Uterus (tissue), 2 donors: Measurements from ENCODE around the gene ITGB1.

ENCODE experiments used
- POLR2A ChIP-seq, 2 donors: fragments of 450-650 bp; IDR thresholded peaks; one replicate each; pipeline ENCODE4 v1.6.1; 2016; ENCODE audit warnings: antibody characterized with exemption in 2 of 2, mild to moderate bottlenecking in 1 of 2, moderate library complexity in 1 of 2
- TF ChIP-seq, protein P1 (sequence below), 4 experiments: fragments of 200-600 bp in 2 of 4; fragments of 450-650 bp in 2 of 4; sonication (generic) in 2 of 4; IDR thresholded peaks; one replicate each; pipeline ENCODE4 v1.5.1; 2016 to 2019; ENCODE audit warnings: antibody characterized with exemption in 4 of 4, mild to moderate bottlenecking in 2 of 4, moderate library complexity in 1 of 4

DNA sequence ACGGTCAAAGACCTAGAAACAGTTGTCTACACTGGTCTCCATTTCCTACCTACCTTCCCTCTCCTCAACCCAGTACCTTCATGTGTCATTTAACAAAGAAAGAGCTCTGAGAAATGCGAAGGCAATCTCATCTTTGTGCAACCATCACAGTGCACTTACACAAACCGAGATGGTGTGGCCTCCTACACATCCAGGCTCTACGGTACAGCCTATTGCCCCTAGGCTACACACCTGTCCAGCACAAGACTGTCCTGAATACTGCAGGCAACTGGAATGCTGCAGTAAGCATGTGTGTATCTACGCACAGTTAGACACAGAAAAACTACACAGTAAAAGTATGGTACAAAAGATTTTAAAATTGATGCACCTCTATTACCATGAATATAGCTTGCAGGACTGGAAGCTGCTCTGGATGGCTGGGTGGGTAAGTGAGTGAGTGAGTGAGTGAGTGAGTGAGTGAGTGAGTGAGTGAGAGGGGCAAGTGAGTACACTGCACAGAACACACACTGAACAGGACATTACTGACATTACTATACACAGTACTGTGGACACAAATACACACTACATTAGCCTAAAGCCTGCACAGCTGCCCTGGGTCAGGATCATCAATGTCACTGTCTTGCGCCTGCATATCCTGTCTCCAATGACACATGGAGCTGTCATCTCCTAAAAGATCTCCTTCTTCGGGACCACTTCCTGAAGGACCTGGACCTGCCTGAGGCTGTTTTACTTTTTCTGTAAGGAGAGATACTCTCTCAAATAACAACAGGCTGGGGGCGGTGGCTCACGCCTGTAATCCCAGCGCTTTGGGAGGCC lies 18.5 kb downstream of the ITGB1 start:
- TF ChIP-seq, protein P1, sequence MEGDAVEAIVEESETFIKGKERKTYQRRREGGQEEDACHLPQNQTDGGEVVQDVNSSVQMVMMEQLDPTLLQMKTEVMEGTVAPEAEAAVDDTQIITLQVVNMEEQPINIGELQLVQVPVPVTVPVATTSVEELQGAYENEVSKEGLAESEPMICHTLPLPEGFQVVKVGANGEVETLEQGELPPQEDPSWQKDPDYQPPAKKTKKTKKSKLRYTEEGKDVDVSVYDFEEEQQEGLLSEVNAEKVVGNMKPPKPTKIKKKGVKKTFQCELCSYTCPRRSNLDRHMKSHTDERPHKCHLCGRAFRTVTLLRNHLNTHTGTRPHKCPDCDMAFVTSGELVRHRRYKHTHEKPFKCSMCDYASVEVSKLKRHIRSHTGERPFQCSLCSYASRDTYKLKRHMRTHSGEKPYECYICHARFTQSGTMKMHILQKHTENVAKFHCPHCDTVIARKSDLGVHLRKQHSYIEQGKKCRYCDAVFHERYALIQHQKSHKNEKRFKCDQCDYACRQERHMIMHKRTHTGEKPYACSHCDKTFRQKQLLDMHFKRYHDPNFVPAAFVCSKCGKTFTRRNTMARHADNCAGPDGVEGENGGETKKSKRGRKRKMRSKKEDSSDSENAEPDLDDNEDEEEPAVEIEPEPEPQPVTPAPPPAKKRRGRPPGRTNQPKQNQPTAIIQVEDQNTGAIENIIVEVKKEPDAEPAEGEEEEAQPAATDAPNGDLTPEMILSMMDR (IDR thresholded peaks at IDR 0.05): no peak
- no peak for TF ChIP-seq POLR2A (IDR thresholded peaks at IDR 0.05)
